Prostate gland (tissue), 2 donors: Measurements from ENCODE around the gene SIGLEC14. TPM values are rescaled to one million over a fixed set of nuclear protein-coding genes. Genes with fewer than 3 reads are reported as not detected.

Experiments used
- DNase-seq: peaks from one replicate; pipeline ENCODE4 v3.0.0-alpha.2; 2019; ENCODE audit warnings: low spot score
- H3K27ac ChIP-seq, 2 donors: fragments of 200-600 bp; sonication (generic); 2 replicates each; pipeline ENCODE4 v1.5.1; 2017 to 2019
- H3K27me3 ChIP-seq: fragments of 200-600 bp; sonication (generic); replicated peaks from 2 replicates; pipeline ENCODE4 v1.5.1; 2019; ENCODE audit not compliant: insufficient read depth
- H3K36me3 ChIP-seq, 2 donors: fragments of 200-600 bp; sonication (generic); 1 replicate in 1 of 2; 2 replicates in 1 of 2; pipeline versions ENCODE4 v1.5.1 to v1.8.1; 2017 to 2019
- H3K4me1 ChIP-seq: fragments of 200-600 bp; sonication (generic); replicated peaks from 2 replicates; pipeline ENCODE4 v1.5.1; 2019
- H3K4me3 ChIP-seq, 2 donors: fragments of 200-600 bp; sonication (generic); 2 replicates each; pipeline ENCODE4 v1.5.1; 2017 to 2019
- H3K9me3 ChIP-seq: fragments of 200-600 bp; sonication (generic); 2 replicates; pipeline ENCODE4 v1.5.1; 2017
- POLR2A ChIP-seq: fragments of 450-650 bp; IDR thresholded peaks from one replicate; pipeline ENCODE4 v1.6.1; 2016; ENCODE audit warnings: antibody characterized with exemption, mild to moderate bottlenecking
- POLR2AphosphoS5 ChIP-seq: sonication (generic); formaldehyde crosslinking; IDR thresholded peaks from one replicate; pipeline ENCODE4 v1.6.1; 2017; ENCODE audit warnings: antibody characterized with exemption
- WGBS: methylation state at CpG from one replicate; pipeline ENCODE4 v1.1.5; 2018; 5-methylcytosine and 5-hydroxymethylcytosine counted together
- intact Hi-C: fragments of 100-400 bp; cut with DNase I; formaldehyde crosslinking; loops from one replicate; pipeline ENCODE4 v1.14.2; 2022
- total RNA-seq, 2 donors: library from RNA; depleted of rRNA; stranded (reverse); fragments of >200 nt; gene quantifications; one replicate each; pipeline ENCODE4 v1.1.0, GENCODE V29; 2016
- TF ChIP-seq, protein P1 (sequence below), 4 experiments: fragments of 200-600 bp in 2 of 4; fragments of 450-650 bp in 2 of 4; sonication (generic) in 2 of 4; IDR thresholded peaks; 1 replicate in 3 of 4; 2 replicates in 1 of 4; pipeline ENCODE4 v1.5.1; 2016 to 2019; ENCODE audit warnings: antibody characterized with exemption in 4 of 4, mild to moderate bottlenecking in 2 of 4, moderate library complexity in 2 of 4

The SIGLEC14 gene
- total RNA-seq, 2 donors from 2014 or later = 1.8 to 8.0 TPM

GRCh38 chr19:51654783-51655182 is 8.2 kb upstream of the SIGLEC14 start:
- DNase-seq = no peak
- no peak overlapping the region for H3K4me3 ChIP-seq
- no peaks in the 10 kb centered on the region for H3K4me1 ChIP-seq
- no peak overlapping the region for H3K27ac ChIP-seq
- no peaks in the 10 kb centered on the region for H3K27me3 ChIP-seq
- no peaks in the 10 kb centered on the region for H3K36me3 ChIP-seq
- H3K9me3 ChIP-seq = no peaks in the 10 kb centered on the region
- TF ChIP-seq POLR2A (no peak), POLR2AphosphoS5 (no peak)
- TF ChIP-seq, protein P1, sequence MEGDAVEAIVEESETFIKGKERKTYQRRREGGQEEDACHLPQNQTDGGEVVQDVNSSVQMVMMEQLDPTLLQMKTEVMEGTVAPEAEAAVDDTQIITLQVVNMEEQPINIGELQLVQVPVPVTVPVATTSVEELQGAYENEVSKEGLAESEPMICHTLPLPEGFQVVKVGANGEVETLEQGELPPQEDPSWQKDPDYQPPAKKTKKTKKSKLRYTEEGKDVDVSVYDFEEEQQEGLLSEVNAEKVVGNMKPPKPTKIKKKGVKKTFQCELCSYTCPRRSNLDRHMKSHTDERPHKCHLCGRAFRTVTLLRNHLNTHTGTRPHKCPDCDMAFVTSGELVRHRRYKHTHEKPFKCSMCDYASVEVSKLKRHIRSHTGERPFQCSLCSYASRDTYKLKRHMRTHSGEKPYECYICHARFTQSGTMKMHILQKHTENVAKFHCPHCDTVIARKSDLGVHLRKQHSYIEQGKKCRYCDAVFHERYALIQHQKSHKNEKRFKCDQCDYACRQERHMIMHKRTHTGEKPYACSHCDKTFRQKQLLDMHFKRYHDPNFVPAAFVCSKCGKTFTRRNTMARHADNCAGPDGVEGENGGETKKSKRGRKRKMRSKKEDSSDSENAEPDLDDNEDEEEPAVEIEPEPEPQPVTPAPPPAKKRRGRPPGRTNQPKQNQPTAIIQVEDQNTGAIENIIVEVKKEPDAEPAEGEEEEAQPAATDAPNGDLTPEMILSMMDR (IDR thresholded peaks at IDR 0.05) = no peak
- WGBS = 64% methylated on average over 4 of the region's 4 CpGs
- intact Hi-C loops = loop anchor here (5.0 kb wide), 2 partner anchors 182 to 317 kb away; no protein-coding TSS in a partner anchor

DNA sequence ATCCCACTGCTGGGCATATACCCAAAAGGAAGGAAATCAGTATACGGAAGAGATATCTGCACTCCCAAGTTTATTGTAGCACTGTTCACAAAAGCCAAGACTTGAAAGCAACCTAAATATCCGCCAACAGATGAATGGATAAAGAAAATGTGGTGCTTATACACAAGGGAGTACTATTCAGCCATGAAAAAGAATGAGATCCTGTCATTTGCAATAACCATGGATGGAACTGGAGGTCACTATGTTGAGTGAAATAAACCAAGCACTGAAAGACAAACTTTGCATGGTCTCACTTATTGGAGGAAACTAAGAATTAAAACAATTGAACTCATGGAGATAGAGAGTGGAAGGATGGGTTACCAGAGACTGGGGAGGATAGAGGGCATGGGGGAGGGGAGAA is 6.5 kb upstream of the SIGLEC14 start:
- no peaks in the 10 kb centered on the region for H3K27me3 ChIP-seq
- TF ChIP-seq, protein P1 (IDR thresholded peaks at IDR 0.05) = no peak
- TF ChIP-seq POLR2AphosphoS5 = no peak
- TF ChIP-seq POLR2A = no peak
- no peaks in the 10 kb centered on the region for H3K4me1 ChIP-seq
- WGBS = 41% methylated on average over 2 of the region's 2 CpGs
- intact Hi-C loops = no loop called here
- H3K36me3 ChIP-seq = no peaks in the 10 kb centered on the region
- no peak overlapping the region for H3K4me3 ChIP-seq
- DNase-seq = no peak
- no peaks in the 10 kb centered on the region for H3K9me3 ChIP-seq
- no peak overlapping the region for H3K27ac ChIP-seq

GRCh38 chr19:51652266-51652665 is 5.6 kb upstream of the SIGLEC14 start:
- Histone ChIP-seq H3K4me1 (no peaks in the 10 kb centered on the region), H3K27me3 (peaks cover under 1% of the 10 kb centered on the region), H3K27ac (no peak overlapping the region), H3K36me3 (no peaks in the 10 kb centered on the region), H3K4me3 (no peak overlapping the region), H3K9me3 (no peaks in the 10 kb centered on the region)
- TF ChIP-seq POLR2AphosphoS5 = no peak
- TF ChIP-seq, protein P1 (IDR thresholded peaks at IDR 0.05) = no peak
- no peak for TF ChIP-seq POLR2A
- WGBS = 77% methylated on average over 4 of the region's 4 CpGs
- intact Hi-C loops = no loop called here
- no peak for DNase-seq

DNA sequence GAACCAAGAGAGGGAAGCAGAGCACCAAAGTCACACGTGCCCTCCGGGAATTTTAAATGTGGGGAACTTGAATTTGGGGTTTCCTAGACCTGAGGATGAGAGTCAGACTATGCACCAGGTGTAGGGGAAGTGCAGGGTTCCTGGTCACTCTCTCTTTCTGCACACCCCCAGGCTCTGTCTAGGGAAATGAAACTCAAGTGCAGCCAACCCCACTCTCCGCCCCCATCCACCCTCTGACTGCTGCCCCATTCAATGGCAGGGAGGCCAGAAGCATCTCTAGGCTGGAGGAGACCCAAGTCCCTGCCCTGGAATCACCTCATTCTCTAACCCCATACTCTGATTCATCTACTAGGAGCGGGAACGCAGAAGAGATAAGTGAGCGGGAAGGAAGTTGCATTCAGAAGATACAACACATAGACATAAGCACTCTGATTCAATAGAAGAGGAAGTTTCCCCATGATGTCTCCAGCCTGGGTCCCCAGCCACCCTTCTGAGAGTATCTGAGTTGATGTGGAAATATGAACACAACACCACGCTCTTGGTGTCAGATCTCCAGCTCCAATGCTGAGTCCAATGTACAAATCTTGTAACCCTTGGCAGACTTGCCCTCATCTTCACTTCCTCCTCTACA is 4.7 kb upstream of the SIGLEC14 start:
- H3K4me3 ChIP-seq = no peak overlapping the region
- peaks cover 2% of the 10 kb centered on the region for H3K27me3 ChIP-seq
- no peaks in the 10 kb centered on the region for H3K9me3 ChIP-seq
- H3K4me1 ChIP-seq = no peaks in the 10 kb centered on the region
- H3K27ac ChIP-seq = no peak overlapping the region
- WGBS = 71% methylated on average over 7 of the region's 7 CpGs
- TF ChIP-seq, protein P1 (IDR thresholded peaks at IDR 0.05) = no peak
- TF ChIP-seq POLR2AphosphoS5 = no peak
- TF ChIP-seq POLR2A = no peak
- intact Hi-C loops = no loop called here
- no peak for DNase-seq
- no peaks in the 10 kb centered on the region for H3K36me3 ChIP-seq

- H3K36me3 ChIP-seq = no peaks in the 10 kb centered on the region
- no peak overlapping the region for H3K27ac ChIP-seq
- 96% methylated on average over 6 of the region's 6 CpGs for WGBS
- no peaks in the 10 kb centered on the region for H3K9me3 ChIP-seq
- TF ChIP-seq POLR2A (no peak), POLR2AphosphoS5 (no peak)
- TF ChIP-seq, protein P1 (IDR thresholded peaks at IDR 0.05) = no peak
- no peaks in the 10 kb centered on the region for H3K4me1 ChIP-seq
- intact Hi-C loops = no loop called here
- H3K27me3 ChIP-seq = peaks cover 2% of the 10 kb centered on the region
- DNase-seq = no peak
- no peak overlapping the region for H3K4me3 ChIP-seq
Measured at GRCh38 chr19:51647318-51647717, 693 bp upstream of the SIGLEC14 start.
